Stimulated activated CD4-positive, alpha-beta T cell treated with anti-CD3 and anti-CD28 coated beads, Interleukin-4, amount 100 ng/mL, for 24 hours (primary cell): Measurements from ENCODE around the gene TMIGD2.
"Not testable (repeated sequence)": the region's sequence is repeated elsewhere in the genome, so short reads cannot be mapped to it uniquely, and the experiment has no call there.

Experiments used
- DNase-seq: peaks from one replicate; pipeline ENCODE4 v3.0.0-alpha.2; 2020

Gene TMIGD2

DNA sequence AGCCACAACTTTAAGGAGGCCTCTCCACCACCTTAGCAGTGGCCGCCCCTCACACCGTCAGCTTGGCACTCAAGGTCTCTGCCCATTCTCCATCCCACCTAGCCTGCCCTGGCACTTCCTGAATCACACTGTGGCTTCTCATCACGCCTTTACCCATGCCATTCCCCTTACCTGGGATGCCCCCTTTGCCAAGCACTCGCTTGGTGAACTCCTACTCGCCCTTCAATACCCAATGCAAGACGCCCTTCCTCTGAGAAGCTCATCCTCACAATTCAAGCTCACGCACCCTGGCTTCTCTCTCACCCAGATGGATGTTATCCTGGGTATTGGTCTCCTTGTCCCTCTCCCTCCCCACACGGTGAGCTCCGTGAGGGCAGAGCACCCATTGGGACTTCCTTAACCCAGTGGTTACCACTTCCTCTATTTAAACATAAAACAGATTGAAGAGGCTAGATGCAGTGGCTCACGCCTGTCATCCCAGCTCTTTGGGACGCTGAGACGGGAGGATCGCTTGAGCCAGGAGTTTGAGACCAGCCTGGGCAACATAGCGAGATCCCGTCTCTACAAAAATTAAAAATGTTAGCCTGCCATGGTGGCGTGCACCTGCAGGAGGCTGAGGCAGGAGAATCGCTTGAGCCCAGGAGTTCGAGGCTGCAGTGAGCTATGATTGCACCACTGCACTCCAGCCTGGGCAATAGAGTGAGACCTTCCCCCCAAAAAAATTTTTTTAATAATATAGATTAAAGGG, 35.8 kb downstream of the TMIGD2 start:
- DNase-seq: no peak

DNA sequence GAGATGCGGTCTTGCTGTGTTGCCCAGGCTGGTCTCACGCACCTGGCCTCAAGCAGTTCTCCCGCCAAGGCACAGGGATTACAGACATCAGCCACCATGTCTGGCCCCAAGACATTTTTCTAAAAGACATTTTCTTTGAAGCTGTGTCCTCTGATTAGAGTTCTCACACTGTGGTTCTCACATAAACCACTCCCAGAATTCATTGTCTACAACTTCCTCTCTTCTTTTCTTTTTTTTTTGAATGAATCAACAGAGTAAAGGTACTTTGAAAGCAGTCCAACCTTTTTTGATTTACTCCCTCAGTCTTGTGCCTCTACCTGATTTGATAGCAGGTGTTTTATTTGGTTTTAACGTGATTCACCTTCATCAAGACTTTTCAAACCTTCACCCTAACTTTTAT, 37.4 kb downstream of the TMIGD2 start:
- DNase-seq: no peak

- no peak for DNase-seq
These were observed 41.5 kb downstream of the TMIGD2 start for GRCh38 chr19:4260613-4261191.

DNA sequence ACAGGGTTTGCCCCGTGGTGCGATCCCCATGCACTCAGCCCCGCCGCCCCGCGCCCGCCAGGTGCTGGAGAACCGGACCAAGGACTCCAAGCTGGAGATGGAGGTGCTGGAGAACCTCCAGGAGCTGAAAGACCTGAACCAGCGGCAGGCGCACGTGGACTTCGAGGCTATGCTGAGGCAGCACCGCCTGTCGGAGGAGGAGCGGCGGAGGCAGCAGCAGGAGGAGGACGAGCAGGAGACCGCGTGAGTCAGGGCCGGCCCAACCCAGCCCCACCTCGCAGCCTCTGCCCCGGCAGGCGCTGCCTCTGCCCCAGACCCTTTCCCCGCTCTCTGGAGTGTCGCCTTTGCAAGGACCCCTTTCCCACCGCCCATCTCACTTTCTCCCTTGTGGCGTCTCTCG, 44.0 kb downstream of the TMIGD2 start:
- DNase-seq: no peak

- DNase-seq: no peak
These were observed 45.2 kb downstream of the TMIGD2 start for GRCh38 chr19:4257025-4257424.

- DNase-seq: no peak
These were observed 45.6 kb downstream of the TMIGD2 start for GRCh38 chr19:4256563-4256962.

DNA sequence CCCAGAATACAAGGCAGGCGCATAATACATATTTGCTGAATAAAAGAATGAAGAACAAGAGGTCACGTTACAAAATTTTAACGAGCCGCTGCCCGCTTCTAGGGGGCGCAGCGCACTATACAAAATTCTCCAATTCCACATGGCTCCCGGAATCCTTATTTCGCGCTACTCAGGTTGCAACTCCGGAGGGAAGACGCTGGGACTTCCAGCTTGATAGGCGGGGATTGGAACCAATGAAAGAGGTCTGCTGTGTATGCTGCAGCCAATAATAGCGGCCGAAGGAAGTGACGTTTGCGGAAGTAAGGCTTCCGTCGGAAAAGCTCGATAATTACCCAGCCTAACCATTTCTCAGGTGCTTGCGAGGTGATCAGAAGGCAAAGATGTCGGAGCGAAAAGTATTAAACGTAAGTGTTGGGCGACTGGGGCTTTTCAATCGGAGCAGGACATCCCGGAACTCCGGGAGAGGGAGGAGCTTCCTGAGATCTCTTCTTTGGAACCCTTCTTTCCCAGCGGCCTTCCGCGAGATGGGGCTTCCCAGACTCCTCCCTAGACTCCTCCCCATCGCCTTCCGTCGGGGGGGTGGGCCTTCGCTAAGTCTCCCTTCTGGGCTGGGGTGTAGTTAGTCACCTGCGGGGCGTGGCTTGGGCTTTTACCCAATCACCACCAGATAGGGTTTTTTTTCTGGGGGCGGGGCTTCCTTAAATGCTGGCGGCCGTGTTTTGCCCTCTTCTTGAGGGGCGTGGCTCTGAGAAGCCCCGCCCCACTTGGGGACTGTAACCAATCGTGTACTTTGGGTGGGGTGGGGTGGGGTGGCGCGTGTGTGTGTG, 55.2 kb downstream of the TMIGD2 start, which contains the start of gene YJU2:
Gene YJU2, plus strand, starts transcription at position 314 of the 827 bp plus-strand sequence. Its CDS starts 67 bp downstream, at position 381.
- peak; percentile 100 for DNase-seq

GRCh38 chr19:4245938-4246337, 56.3 kb downstream of the TMIGD2 start:
- DNase-seq: not testable (repeated sequence)
